ENCODE results near the gene SPINK2.

Gene SPINK2

DNA sequence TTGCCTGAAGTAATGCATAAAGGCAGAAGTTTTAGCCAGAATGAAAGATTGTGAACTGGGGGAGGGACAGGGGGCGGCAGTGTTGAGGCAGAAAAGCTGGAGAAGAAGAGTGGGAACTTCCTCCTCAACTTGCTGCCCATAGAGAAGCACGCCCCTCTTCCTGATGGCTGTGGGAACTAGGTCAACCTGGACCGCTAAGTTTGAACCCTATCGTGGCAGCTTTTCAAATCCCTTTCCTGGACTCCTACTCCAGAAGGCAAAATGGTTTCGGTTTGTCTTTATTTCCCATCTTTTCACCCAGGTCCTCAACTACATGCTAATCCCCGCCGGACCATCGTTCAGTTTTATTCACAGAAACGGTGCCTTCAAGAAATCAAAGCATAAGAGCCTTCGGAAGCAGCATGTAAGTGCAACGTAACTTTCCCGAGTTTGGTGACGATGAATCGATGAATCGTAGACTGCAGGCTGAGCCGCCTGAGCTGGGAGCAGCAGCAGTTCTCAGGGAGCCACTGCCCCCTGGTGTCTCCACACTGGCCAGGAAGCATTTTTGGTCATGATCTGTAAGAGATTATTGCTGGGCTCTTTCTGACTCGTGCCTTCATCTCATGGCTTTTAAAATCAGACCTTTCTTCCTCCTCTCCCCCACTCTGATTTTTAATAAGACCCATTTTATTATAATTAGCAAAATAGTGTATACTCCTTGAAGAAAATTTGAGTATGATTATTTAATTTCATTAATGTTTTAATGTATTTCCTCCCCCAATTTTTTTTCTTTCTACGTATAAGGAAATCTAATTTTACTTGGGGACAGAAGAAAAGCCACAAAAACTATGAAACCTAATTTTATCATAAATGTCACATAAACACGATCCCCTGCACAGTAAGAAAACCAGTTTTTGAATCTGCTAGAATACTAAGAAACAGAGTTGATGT lies 21.4 kb downstream of the SPINK2 start:
- DNase-seq (ENCODE audit: low read depth, low spot score): peak; percentile 67

DNA sequence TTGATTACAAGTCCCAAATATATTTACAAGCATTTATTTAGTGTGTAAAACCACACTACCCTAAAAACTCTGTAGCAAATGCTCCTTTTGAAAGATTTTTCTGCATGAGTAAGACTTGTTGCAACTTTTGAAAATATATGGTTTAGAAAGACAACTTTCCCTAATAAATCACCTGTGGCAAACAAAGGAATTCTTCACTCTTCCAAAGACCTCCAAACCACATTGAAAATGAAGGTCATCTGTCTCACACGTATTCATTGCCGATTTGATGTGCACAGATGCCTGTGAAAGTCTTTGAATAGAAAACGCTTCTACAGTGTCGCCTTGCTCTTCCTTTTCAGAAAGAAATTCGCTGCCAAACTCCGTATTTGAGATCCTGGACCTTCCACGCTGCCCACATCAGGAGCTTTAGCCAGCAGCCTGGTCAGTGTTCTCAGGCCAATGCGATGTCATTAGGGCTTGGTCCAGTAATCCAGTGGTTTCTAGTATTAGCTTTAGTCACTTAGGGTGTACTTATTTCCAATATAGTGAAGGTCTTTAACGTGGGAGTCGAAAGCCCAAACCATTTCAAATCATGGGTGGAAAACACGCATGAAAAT lies 22.2 kb downstream of the SPINK2 start:
- DNase-seq (ENCODE audit: low read depth, low spot score): no peak

DNA sequence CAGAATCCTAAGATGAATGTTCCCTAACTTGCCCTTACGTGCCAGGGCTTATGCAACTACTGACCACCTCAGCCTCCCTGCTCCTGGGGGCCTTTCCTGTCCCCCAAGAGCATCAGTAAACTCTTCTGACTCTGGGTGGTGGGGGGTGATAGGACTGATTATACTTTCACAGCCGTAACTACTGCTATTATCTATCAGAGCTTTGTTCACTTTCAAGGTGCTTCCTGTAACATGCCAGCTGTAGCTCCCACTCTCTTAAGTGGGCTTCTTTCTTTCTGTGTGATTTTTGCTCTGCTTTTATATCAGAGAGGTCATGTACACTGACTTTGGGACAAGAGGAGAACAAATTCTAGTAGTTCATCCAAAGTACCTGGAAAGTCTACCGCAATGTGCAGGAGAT lies 25.3 kb downstream of the SPINK2 start:
- DNase-seq (ENCODE audit: low read depth, low spot score): no peak

DNA sequence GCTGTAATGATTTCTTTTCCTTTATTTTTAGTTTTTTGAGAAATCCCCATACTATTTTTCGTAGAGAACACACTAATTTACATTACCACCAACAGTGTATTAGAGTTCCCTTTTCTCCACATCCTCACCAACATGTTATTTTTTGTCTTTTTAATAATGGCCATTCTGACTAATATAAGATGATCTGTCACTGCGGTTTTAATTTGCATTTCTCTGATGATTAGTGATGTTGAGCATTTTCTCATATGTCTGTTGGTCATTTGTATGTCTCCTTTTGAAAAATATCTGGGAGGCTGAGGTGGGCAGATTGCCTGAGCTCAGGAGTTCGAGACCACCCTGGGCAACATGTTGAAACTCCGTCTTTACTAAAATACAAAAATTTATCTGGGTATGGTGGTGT lies 30.2 kb downstream of the SPINK2 start:
- DNase-seq (ENCODE audit: low read depth, low spot score): no peak

DNA sequence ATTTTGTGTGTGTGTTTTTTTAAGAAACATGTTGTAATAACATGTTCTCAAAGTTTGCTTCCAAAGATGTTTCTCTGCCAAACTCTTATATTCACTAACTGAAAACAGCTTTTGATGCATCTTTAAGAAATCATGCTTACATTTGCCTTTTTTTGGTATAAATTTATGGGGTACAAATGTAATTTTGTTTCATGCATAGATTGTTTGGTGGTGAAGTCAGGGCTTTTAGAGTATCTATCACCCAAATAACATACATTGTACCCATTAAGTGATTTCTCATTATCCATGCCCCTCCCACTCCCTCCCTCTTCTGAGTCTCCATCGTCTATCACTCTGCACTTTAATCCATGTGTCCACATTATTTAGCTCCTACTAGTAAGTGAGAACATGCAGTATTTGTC lies 30.8 kb downstream of the SPINK2 start:
- DNase-seq (ENCODE audit: low read depth, low spot score): no peak

DNA sequence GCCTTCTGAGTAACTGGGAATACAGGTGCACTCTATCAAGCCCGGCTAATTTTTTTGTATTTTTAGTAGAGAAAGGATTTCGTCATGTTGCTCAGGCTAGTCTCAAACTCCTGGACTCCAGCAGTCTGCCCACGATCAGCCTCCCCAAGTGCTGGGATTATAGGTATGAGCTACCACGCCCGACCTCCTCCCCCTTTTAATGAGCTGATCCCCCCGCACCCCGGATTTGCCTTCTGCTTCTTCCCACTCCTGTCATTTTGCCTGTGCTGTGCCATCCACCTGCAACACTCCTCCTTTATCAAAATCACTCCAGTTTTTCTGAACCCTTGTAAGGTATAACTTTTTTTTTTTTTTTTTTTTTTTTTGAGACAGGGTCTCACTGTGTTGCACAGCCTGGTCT lies 33.4 kb downstream of the SPINK2 start:
- no peak for DNase-seq (ENCODE audit: low read depth, low spot score)

DNA sequence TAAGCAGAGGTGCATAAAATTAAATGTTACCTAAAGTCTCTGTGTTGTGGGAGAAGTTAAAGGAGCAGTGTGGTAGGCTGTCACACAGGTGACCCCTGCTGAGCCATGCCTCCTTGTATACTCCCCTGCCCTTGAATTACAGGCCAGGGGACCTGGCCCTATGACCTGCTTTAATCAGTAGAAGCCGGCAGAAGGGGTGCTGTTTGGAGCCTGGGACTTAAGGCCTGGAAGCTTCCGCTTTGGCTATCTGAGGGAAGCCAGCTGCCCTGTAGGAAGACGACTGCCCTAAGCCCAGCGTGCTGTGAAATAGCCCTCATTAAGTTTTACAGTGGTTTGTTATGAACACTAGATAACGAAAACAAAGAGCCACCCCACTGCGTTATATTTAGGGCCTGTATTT lies 34.1 kb downstream of the SPINK2 start:
- no peak for DNase-seq (ENCODE audit: low read depth, low spot score)

DNA sequence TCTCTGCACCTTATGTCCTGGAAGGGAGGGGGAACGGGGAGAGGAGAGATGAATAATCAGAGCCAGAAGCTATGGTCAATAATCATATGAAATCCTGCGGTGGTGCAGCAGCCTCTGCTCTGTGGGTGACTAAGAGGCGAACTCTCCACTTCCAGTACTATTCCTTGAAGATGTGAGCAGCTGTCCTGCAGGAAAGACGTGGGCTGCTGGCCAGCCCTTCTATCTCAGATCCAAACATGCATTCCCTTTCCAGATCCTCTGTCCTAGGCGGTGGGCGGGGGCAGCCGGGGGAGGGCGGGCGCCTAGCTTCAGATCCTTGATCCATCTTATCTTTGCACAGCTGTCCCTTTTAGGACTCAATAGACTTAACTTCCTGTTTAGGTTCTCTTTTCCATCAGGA lies 34.5 kb downstream of the SPINK2 start:
- peak; percentile 44 for DNase-seq (ENCODE audit: low read depth, low spot score)

DNA sequence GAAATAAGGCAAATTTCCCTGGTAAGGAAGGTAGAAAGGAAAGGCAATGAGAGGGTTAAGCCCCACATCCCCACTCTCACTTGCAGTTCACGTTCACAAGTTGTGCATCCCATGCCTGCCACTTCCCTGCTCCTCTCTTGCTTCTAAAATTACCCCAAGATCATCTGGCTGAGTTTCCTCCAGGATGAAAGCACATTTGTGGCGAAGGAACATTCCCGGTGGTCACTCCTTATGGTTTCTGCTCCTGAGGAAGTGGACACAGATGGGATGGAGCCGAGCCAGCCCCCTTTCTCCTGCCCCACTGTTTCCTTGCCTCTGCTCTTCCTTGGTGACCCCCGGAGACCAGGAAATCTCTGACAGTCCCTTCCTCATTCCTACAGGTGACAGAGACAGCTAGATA lies 37.5 kb downstream of the SPINK2 start:
- no peak for DNase-seq (ENCODE audit: low read depth, low spot score)

DNA sequence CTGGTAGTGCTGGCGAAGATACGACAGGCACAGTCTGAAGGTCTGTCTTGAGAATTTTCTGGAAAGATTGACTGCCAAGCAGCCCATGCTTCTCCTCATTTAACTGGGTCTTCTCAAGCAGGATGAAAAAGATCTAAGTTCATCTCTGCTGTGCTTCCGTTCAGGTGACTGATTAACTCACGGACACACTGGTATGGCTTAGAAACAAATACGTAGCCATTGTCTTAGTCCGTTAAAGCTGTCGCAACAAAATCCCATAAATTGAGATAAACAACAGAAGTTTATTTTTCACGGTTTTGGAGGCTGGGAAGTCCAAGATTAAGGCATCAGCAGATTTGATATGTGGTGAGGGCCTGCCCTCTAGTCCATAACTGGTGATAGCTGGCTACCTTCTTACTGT lies 39.5 kb downstream of the SPINK2 start:
- no peak for DNase-seq (ENCODE audit: low read depth, low spot score)

DNA sequence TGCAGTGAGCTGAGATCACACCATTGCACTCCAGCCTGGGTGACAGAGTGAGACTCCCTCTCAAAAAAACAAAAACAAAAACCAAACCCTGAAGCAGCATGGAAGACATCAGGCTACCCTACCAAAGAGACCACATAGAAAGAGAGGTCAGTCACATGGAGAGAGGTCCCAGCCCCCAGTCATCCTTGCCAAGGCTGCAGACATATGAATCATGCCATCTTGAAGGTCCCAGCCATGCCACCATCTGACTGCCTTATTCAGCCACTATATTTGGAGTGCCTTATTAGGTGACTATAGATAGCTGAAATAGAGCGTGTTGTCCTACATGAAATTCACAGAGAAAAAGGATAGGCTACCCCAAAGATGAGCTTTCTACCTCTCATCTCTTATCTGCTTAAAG lies 48.2 kb downstream of the SPINK2 start:
- no peak for DNase-seq (ENCODE audit: low read depth, low spot score)

DNA sequence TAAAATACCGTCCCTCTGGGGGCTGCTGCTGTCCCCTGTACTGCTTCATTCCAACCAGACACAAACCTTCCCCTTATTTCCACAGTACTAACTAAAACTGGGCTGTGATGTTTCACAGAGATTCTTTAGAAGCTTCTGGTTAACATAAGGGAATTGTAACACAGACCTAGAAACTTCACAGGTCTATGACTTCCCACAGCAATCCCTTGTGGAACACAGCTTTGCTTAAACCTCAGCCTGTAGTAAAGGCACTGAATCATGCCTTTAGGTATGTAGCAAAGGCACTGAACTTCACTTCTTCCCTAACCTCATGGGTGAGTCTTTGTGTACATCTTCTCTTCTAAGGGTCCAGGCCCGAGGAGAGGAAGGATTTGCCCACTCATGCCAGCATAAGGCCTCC lies 49.4 kb downstream of the SPINK2 start:
- DNase-seq (ENCODE audit: low read depth, low spot score): no peak

DNA sequence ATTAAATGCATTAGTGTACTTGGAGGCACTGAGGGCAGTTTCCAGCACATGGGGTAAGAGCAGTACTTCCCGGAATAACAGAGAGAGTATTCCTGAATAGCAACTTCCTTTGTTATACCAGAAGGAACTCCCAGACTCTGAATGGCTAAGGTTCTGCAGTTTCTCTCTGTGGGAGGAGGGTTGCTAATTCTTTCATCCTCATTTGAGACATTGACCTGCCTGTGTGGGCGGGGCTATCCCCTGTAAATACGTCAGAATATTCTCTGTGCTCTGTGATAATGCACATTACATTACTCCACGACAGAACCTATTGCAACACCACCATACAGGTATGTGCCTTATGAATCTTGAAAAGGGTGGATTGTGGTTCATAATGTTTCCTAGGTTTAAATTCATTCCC lies 52.7 kb downstream of the SPINK2 start:
- DNase-seq (ENCODE audit: low read depth, low spot score): no peak

DNA sequence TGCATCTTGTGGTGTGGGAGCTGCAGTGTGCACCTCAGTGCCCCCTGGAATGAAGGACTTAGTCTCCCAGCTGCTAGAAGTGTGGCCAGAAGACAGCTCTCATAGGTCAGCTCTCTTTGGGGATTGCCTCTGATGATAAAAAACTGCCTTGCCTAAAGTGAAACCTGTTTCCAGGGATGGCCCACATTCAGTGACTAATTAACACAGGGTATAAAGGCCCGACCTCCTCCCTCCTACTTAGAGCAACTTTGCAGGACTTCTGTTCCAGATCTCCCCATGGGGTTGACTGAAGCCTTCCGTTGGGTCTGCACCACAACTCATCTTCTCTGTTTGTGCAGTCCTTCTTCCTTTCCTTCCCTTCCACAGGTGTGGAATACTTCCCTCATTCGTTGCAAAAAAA lies 53.2 kb downstream of the SPINK2 start:
- no peak for DNase-seq (ENCODE audit: low read depth, low spot score)

DNA sequence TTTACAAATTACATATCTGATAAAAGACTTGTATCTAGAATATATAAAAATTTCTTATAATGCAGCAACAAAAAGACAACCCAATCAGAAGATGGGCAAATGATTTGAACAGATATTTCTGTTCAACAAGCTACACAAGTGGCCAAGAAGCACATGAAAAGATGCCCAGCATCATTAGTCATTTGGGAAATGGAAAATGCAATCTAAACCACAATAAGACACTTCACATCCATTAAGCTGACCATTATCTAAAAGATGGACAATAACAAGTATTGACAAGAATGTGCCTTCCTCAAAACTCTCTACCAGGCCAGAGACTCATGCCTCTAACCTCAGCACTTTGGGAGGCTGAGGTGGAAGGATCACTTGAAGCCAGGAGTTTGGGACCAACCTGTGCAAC lies 53.9 kb downstream of the SPINK2 start:
- no peak for DNase-seq (ENCODE audit: low read depth, low spot score)

DNA sequence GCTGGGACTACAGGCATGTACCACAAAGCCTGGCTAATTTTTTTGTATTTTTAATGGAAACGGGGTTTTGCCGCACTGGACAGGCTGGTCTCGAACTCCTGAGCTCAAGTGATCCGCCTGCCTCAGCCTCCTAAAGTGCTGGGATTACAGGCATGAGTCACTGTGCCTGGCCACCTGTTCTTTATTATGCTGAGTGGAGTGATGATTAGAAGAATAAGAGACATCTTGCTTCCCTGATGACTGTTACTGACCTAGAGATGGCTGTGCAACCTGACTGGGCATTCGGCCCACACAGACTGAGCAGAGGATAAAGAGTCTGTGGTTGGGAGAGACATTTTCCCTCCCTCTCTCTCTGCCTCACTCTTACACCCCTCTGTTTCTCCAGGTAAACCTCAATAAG lies 56.7 kb downstream of the SPINK2 start:
- DNase-seq (ENCODE audit: low read depth, low spot score): no peak

DNA sequence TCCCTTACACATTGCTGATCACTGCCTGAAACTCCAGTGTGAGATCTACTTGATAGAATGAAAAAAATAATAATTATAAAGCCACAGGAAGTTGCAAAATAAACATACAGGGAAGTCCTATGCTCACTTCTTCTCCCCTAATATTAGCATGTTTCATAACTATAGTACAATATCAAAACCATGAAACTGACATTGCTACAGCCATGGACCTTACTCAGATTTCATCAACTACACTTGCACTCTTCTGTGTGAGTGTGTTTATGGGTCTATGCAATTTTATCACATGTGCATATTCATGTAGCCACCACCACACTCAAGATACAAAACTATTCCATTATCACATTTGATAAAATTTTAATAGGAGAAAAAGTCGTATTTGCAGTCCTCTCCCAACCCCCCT lies 57.3 kb downstream of the SPINK2 start:
- DNase-seq (ENCODE audit: low read depth, low spot score): no peak

DNA sequence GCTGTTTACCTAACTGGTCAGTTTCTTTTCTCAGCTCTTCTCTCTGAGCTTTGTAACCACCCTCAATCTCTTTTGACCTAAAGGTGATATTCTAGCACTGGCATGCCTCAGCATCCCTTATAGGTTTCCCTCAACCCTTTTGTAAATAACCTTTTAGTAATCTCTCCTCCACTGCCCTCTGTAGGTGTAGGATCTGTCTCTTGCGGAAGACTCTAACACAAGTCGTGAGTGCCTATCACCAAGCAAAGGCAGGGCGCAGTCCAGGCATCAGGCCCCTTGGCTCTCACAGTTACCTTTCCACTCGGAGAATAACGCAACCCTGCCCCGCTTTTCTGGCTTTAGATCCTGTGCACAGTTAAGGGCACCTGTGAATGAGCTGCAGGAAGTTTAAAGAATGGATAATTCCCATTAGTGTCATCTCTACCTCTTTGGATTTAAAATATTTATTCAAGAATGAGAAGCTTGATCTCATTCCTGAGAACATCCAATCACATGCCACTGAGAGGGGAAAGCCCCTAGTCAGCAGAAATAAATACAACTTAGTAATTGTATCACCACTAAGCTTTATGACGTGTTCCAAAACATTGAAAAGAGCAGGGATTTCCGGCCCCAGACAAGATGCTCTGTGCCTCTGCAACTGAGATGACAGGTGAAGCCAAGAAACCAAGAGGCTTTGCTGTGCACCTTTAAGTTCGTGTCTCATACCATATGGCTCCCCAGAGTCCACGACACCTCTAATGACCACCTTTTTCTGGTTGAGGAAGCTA lies 58.8 kb downstream of the SPINK2 start:
- DNase-seq (ENCODE audit: low read depth, low spot score): no peak

DNA sequence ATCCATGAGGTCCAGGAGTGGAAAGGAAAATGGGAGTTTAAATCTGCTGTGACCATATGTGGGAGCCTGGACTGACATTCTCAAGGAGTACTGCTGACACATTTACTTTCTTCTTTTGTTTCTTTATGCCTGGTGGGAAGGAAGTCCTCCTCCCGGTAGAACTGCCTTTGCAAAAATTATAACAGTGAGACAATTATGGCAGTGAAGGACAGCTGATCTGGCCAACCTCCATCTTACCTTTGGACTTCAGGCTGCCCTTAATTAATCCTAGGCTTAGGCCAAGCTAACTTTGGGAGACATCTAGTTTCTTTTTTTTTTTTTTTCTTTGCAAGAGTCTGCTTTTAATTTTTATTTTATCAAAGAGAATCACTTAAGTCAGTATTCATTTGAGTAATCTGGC lies 61.3 kb downstream of the SPINK2 start:
- no peak for DNase-seq (ENCODE audit: low read depth, low spot score)
